Lower leg skin (tissue), 4 donors: Measurements from ENCODE around the gene IL1B. TPM values are rescaled to one million over a fixed set of nuclear protein-coding genes. Genes with fewer than 3 reads are reported as not detected.

Experiments
- DNase-seq, 2 donors: peaks; one replicate each; pipeline ENCODE4 v3.0.0-alpha.2; 2019; ENCODE audit warnings: low spot score in 2 of 2
- H3K4me3 ChIP-seq: fragments of 200-600 bp; sonication (generic); 2 replicates; pipeline ENCODE4 v1.5.1; 2017; ENCODE audit warnings: mild to moderate bottlenecking, low read depth; ENCODE audit not compliant: poor library complexity, severe bottlenecking
- POLR2A ChIP-seq, 2 donors: fragments of 450-650 bp; IDR thresholded peaks; one replicate each; pipeline ENCODE4 v1.6.1; 2016 to 2017; ENCODE audit warnings: antibody characterized with exemption in 2 of 2, mild to moderate bottlenecking in 1 of 2, moderate library complexity in 1 of 2
- WGBS, 2 donors: methylation state at CpG; one replicate each; pipeline ENCODE4 v1.1.5; 2018; 5-methylcytosine and 5-hydroxymethylcytosine counted together
- intact Hi-C: fragments of 100-400 bp; cut with DNase I; formaldehyde crosslinking; loops from one replicate; pipeline ENCODE4 v1.15.0; 2023; ENCODE audit warnings: low total_unique reads
- total RNA-seq, 4 donors: library from RNA; depleted of rRNA; stranded (reverse); fragments of >200 nt; gene quantifications; one replicate each; pipeline ENCODE4 v1.1.0, GENCODE V29; 2016
- TF ChIP-seq, protein P1 (sequence below), 3 donors: fragments of 450-650 bp; IDR thresholded peaks; one replicate each; pipeline ENCODE4 v1.5.1; 2016; ENCODE audit warnings: antibody characterized with exemption in 3 of 3, mild to moderate bottlenecking in 3 of 3, moderate library complexity in 2 of 3

Gene IL1B
- total RNA-seq, 4 donors from 2014 or later = 0.47 TPM; not detected in 3

DNA sequence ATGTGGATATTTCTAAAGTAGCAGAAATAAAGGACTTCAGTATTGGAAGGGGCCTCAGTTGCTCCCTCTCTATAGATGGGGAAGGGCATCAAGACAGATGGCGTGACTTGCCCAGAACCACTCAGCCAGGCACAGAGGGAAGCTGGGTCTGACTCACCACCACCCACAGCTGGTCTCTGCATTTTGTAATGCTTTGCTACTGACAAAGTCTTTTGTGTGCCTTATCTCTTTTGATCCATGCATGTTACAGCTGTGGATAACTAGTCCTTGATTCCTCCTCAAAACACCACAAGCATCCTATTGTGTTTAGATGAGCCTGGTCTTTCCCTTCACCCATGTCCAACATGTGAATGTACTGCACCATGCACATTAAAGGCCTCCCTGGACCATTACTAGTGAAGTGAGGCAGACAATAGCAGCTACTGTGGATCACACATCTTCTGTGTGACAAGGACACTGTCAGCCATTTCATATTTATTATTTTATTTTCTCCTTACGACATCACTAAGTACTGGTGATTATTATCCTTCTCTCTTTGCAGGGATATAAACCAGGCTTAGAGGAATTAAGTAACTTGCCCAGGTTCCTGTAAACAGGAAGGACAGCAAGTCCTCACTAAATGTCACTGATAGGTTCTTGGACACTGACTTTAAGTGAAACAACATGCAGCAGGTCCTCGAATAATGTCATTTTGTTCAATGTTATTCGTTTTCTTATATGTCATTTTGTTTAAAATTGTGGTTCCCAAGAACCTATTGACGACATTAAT, 44.8 kb upstream of the IL1B start:
- no peak for TF ChIP-seq POLR2A (IDR thresholded peaks at IDR 0.05)
- TF ChIP-seq, protein P1, sequence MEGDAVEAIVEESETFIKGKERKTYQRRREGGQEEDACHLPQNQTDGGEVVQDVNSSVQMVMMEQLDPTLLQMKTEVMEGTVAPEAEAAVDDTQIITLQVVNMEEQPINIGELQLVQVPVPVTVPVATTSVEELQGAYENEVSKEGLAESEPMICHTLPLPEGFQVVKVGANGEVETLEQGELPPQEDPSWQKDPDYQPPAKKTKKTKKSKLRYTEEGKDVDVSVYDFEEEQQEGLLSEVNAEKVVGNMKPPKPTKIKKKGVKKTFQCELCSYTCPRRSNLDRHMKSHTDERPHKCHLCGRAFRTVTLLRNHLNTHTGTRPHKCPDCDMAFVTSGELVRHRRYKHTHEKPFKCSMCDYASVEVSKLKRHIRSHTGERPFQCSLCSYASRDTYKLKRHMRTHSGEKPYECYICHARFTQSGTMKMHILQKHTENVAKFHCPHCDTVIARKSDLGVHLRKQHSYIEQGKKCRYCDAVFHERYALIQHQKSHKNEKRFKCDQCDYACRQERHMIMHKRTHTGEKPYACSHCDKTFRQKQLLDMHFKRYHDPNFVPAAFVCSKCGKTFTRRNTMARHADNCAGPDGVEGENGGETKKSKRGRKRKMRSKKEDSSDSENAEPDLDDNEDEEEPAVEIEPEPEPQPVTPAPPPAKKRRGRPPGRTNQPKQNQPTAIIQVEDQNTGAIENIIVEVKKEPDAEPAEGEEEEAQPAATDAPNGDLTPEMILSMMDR (IDR thresholded peaks at IDR 0.05) = no peak
- 81 to 87% methylated on average over 5 of the region's 5 CpGs for WGBS, 2 donors
- intact Hi-C loops = no loop called here

DNA sequence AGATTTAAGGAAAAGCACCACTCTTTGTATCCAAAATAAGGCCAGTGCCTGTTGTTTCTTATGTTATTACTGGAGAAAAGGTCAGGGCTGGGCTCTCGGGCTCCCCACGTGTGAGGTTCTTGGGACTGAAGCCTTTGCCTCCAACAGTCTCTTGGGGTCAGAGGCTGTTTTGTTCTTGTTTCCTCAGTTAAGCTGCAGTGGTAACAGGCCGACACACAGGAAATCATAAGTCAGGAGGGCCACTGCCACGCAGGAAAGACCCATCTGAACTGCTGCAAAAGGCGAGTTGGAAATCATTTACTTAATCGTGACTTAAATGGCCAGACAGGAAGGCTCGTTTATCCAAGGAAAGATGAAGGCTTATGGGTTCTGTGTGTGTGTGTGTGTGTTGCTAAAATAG, 44.1 kb upstream of the IL1B start:
- DNase-seq = no peak
- 64 to 71% methylated on average over 7 of the region's 7 CpGs for WGBS, 2 donors
- intact Hi-C loops = no loop called here
- TF ChIP-seq, protein P1 (IDR thresholded peaks at IDR 0.05) = no peak
- TF ChIP-seq POLR2A (IDR thresholded peaks at IDR 0.05) = no peak
- H3K4me3 ChIP-seq = no peak overlapping the region

More for the DNA sequence above, 44.8 kb upstream of the IL1B start:
- no peak overlapping the region for H3K4me3 ChIP-seq
- no peak for DNase-seq

DNA sequence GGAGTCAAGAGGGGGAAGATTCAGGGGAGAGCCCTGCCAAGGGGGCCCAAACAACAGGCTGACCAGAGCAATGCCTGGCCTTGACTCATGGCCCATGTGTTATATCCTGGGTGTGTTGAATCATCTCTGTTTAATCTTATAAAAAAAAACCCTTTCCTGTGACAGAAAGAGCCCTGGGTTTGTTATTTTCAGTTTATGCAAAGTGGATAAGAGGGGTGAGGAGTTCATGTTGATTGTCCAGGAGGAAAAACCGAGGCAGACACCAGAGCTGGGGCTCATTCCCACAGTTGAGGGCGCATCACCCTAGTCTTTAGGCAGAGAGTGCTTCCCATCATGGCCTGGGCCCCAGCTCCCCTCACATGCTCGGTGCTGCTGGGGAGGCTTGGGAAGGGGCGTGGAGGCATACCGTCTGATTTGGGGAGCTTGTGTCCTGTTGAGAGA, 43.5 kb upstream of the IL1B start:
- TF ChIP-seq, protein P1 (IDR thresholded peaks at IDR 0.05) = no peak
- no peak for TF ChIP-seq POLR2A (IDR thresholded peaks at IDR 0.05)
- DNase-seq = no peak
- no peak overlapping the region for H3K4me3 ChIP-seq
- WGBS, 2 donors = 89 to 94% methylated on average over 5 of the region's 5 CpGs
- intact Hi-C loops = no loop called here

DNA sequence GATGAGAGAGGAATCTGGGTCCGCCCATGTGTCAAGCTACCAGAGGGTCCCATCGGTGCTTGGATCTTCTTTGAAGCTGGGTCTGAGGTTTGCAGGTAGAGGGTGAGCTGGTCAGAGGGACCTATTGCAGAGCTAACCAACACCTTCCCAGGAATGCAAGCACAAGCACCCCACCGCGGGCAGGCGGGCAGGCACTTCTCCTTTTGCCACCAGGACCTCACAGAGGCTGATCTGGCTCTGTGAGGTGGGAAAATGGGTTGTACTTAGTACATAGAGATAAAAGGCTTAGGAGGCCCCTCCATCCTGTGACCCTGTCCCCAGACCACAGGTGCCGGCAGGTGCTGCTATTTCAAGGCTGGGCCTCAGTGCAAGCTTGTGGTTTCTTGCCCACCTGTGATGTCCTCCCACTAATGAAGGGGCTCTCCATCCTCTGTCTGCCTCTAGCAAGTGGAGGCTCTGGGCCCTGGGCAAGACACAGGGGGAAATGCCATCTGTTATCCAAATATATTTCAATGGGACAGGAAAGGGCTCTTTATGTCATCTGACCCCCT, 43.0 kb upstream of the IL1B start:
- intact Hi-C loops = no loop called here
- WGBS, 2 donors = 90 to 96% methylated on average over 6 of the region's 6 CpGs
- no peak overlapping the region for H3K4me3 ChIP-seq
- DNase-seq = no peak
- TF ChIP-seq, protein P1 (IDR thresholded peaks at IDR 0.05) = no peak
- TF ChIP-seq POLR2A (IDR thresholded peaks at IDR 0.05) = no peak

DNA sequence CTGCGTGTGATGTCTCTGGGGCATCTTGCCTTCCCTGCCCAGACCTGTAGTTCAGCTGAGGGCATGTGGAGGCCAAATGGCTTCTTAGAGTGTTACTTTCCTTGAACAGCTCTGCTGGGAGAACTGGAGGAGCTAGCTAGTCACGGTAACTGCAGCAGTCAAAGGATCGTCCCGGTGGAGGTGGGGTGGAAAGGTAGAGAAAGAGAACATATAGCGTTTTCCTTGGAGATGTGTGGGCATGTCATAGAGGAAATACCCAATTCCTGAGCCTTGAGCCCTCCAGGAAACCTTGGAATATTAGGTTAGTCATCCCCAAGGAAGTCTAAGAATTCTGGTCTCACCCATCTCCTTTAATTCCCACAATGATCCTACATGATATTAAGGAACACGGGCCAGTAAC, 40.8 kb upstream of the IL1B start:
- no peak for TF ChIP-seq POLR2A (IDR thresholded peaks at IDR 0.05)
- TF ChIP-seq, protein P1 (IDR thresholded peaks at IDR 0.05) = no peak
- H3K4me3 ChIP-seq = no peak overlapping the region
- WGBS, 2 donors = 52 to 54% methylated on average over 6 of the region's 6 CpGs
- intact Hi-C loops = no loop called here
- DNase-seq = no peak
